NCI-H146 treated with DMSO at 0.1 percent for 48 hours (cell line): ENCODE data around the gene VSIG8.

ENCODE experiments used
- DNase-seq: peaks from one replicate; lab custom pipeline; 2025; ENCODE audit not compliant: unreplicated experiment; lab: John Stamatoyannopoulos, UW

Gene VSIG8

DNA sequence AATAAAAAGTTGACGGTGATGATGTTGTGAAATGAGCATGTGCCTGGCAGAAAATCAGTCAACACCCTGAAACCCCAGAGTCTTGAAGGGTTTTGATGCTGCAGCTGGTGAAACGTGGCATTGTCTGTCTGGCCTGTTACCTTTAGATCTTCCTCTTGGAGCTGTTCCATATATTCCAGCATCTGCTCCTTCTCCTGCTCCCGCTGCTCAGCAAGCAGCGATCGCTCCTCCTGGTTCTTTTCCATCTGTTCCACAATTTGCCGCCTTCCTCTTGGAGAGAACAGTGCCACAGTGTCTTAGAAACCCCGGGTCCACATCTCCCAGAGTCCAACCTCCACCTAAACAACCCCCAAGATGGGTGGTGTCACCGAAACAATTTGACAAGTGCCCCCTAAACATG, 21.8 kb upstream of the VSIG8 start:
- no peak for DNase-seq

DNA sequence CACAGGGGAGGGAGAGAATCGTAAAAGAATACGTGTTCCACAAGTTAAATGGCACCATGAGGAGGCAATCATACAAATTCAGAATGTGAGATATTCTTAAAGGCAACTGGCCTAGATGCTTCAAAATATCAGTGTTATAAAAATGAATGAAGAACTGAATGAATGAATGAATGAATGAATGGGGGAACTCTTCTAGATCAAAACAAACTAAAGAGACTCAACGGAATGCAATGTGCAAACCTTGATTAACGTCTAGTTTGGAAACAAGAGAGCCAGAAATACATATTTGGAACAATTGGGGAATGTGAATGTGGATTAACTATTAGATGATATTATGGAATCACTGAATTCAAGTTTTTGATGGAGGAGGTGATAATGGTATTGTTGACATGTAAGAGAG, 20.7 kb upstream of the VSIG8 start:
- no peak for DNase-seq

GRCh38 chr1:159882527-159882862, 20.0 kb upstream of the VSIG8 start:
- no peak for DNase-seq

DNA sequence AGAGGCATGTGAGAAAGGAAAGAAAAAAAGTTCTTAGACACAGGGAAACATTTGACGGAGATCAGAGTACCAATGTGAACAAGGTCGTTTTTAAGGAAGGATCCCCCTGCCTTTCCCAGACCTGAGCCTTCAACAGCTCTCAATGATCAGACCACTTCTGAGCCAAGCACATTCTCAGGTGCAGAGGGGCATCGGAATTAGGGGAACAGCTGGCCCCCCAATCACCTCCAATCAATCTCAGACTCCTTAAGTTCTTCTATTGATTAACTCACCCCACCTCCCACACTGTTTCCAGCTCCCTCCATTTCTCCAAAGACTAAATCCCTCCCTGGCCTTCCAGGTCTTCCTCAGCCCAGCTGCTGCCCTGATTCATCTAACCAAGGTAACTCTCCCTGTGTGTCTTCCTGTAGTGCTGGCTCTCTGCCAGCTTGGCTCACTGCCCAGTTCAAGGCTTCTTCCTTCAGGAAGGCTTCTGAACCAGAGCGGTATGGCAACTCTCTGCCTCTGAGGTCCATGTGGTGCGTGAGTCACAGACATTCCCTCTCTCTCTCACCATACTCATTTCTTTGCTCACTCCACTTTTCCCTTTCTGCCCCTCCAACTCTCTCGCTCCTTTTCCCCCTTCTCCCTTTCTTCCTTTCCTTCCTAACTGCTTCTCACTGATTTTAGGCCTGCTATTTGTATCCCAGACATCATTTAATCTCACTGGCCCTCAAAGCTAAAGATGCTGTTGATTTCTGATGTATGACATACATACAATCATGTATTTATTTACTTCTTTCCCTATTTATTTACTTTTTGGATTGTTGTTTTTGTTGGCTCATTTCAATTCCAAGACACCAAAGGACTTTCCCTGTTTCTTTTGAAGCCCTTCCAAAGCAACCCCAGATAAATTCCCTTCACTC, 19.4 kb upstream of the VSIG8 start:
- peak; percentile 81 for DNase-seq

DNA sequence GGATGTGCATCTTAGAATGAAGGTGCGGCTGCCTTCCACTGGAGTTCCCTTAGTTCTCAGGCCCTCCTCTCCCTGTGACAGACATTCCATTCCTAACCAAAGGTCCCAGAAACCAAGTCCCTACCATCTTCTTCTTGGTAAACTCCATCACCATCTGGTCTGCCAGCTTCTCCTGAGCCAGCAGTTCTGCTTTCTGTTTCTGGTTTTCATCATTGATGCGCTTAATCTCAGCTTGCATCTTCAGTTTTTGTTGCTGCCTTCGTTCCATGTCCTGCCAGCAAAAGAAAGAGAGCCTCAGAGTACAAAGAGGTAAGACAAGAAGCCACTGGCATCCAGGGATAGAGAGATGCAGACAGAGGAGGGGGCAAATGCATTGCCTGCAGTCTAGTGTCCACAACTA, 18.0 kb upstream of the VSIG8 start:
- no peak for DNase-seq

GRCh38 chr1:159879977-159880376, 17.5 kb upstream of the VSIG8 start:
- no peak for DNase-seq

- no peak for DNase-seq
Measured at GRCh38 chr1:159879136-159879535, 16.7 kb upstream of the VSIG8 start.

GRCh38 chr1:159877695-159878444, 15.4 kb upstream of the VSIG8 start:
- DNase-seq: no peak

DNA sequence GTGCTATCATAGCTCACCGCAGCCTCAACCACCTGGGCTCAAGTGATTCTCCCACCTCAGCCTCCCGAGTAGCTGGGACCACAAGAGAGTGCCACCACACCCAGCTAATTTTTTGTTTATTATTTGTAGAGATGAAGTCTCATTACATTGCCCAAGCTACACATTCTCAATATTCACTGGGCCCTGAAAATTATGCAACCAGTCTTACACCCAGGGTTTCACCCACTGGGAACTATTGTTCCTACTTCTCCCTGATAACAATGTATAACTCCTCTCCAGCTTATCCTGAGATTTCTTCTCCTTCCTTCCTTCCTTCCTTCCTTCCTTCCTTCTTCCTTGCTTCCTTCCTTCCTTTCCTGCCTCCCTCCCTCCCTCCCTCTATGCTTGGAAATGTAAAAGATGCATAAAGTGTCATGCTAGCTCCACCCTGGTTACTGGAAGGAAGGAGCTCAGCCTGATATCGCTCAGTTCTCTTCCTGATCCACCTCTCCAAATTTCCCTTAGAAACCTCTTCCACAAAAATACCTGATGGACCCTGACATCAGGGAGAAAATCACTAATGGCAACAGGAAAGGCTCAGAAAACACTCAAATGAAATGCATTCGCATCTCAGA, 11.2 kb upstream of the VSIG8 start:
- no peak for DNase-seq

- no peak for DNase-seq
Measured at GRCh38 chr1:159872891-159873290, 10.4 kb upstream of the VSIG8 start.

DNA sequence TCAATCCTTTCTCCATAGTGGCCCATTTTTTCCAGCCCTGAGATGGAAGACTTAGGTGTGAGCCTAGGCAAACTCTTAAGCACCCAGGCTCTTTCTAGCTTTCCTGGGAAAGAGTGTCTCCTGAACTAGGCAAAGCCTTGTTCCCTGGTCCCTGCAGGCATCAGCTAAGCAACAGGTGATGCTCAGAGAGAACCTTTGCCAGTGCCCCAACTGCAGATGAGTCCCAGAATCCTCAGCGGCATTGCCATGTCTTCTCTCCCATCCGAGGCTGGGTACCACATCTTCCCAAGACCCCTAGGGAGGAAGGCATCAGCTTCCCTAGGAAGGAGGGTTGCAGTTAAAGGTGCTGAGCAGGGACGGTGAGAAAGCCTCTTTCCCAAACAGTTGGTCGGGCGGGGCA, 8.2 kb upstream of the VSIG8 start:
- DNase-seq: no peak

- no peak for DNase-seq
Measured at GRCh38 chr1:159869607-159870006, 7.2 kb upstream of the VSIG8 start.

- no peak for DNase-seq
Measured at GRCh38 chr1:159869173-159869572, 6.7 kb upstream of the VSIG8 start.

GRCh38 chr1:159868766-159869165, 6.3 kb upstream of the VSIG8 start:
- no peak for DNase-seq

DNA sequence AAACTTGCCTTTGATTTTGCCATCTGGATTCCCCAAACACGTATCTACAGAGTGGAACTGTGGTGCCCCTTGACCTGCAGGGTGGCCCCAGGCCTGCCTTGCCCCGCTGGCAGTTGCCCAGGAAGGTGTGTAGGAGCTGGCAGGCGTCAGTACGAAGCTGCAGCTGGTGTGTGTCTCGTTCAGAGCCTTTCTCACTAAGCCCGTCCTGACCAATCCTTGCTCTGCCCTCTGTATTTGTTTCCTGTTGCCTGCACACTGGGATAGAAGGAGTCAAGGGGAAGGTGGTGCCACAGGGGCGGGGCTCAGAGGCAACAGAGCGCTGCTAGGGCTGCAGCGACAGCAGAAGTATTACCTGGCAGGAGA, 5.2 kb upstream of the VSIG8 start:
- DNase-seq: peak; percentile 64

DNA sequence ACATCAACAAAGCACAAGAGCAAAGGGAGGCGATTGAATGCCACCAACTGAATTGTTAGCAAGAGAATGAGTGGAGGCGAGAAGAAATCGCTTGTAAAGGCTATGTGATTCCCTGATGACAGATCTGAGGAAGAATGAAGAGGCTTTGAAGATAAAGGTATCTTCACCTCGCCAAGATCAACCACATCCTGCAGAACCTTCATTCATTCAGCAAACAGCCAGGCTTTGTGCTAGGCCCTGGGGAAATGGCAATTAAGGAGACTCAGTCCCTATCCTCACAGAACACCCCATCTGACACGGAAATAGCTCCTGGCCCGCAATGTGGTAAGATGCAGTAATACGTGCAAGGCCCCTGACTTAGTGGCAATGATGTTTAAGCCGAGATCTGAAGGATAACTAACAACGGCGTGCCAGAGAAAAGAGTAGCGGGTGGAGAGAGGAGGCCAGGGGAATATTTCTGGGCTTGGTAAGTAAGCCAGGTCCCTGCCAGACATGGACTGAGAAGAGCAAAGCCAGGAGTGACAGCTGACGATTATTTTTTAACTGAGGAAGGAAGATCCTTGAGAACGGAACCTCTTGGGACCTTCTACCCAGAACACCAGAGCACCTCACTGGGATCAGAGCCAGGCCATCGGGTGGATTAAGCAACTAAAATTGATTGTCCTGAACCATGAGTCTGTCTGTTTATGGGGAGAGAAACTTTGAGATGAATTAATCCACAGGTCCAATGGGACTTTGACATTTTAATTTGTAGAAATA, 4.6 kb upstream of the VSIG8 start:
- no peak for DNase-seq

DNA sequence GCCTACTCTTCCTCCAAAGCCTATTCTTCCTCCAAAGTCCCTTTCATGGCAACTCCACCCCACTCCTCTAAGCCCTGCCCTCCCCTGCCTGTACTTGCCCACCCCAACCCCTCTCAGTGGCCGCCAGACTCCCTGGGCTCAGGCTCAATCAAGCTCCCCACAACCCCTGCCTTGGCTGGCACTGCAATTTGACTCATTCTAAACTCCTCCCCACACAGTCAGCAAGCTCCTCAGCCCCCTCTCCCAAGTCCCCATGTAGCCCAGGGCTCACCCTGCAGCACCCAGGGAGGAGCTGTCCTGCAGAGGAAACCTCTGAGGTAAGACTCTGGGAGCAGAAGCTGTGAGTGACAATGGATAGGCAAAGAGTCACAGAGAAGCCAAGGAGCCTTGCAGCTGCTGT, 3.6 kb upstream of the VSIG8 start:
- no peak for DNase-seq

DNA sequence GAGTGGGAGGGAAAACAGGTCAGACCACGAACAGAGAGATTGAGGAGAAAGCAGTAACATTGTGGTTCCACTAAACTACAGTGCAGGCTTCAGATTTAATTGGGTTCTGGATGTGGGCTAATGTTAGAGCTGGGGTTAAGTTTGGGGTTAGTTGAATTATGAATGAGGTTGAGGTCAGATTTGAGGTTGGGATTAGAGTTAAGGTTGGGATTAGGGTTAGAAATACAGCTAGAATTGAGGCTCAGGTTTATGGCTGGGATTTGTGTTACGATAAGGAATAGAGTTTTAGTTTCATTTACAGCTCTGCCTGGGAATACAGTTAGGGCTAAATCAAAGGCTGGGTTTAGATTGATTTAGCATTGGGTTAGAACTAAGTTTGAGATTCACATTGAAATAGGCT, 1.8 kb upstream of the VSIG8 start:
- DNase-seq: no peak

DNA sequence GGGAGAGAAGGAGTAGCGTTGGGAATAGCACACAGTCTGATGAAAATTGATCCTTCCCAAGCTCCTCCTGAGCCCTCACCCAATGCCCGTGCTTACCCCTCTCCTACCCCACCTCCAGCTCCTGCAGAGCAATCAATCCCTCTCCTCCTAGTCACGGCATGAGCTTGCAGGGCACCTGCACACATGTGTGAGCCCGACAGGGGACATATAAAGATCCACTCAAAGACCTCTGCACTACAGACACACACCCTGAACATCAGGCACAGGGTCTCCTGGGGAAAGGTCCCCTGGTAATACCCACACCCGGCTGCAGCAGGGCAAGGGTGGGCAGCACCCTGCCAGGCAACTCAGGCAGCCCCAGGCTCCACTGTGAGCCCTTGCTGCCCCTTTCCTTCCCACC, 426 bp downstream of the VSIG8 start:
- DNase-seq: no peak

DNA sequence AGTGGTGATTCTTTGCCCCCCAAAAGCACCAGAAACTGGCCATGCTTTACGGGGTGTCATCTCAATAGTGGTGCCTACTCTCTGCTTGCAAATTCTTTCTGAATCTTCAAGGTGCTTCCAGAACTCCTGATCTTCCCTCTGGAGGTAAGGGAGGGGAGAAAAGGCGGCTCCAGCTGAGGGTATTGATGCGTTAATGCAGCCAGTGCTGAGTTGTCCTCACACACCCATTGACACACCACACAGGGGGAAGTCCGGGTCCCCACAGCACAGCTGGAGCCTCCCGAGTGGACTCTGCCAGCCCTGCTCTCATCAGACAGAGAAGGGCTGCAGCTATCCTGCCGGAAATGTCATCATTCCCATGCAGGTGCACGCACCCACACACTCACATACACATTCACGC, 1.2 kb downstream of the VSIG8 start:
- no peak for DNase-seq

DNA sequence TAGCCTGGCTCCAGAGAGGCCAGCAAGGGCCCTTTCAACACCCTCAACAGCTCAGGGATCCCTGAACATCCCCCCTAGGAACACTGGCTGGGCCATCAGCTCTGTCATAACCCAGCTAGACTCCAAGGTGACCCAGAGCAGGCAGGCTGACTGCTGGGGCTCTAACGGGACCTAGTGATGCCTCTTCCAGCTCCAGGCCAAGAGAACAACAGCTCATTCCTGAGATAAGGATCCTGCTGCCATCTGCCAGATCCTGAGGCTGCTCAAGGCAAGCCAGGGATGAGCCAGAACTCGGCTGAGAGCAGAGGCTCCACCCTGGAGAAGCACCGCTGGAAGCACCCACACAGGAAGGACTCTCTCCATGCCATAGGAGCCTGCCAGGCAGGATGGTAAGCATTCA, 2.0 kb downstream of the VSIG8 start:
- no peak for DNase-seq
